Glutamatergic neuron (in vitro differentiated cells): ENCODE measurements around the gene IRF1. TPM values are rescaled to one million over a fixed set of nuclear protein-coding genes. Genes with fewer than 3 reads are reported as not detected.

Source experiments
- DNase-seq: peaks from one replicate; pipeline ENCODE4 v3.0.0; 2022
- H3K27ac Mint-ChIP-seq: one replicate; pipeline ENCODE4 v1.8.0; 2020; ENCODE audit warnings: mild to moderate bottlenecking, mixed read lengths, inconsistent platforms; ENCODE audit not compliant: unreplicated experiment
- H3K27me3 Mint-ChIP-seq: one replicate; pipeline ENCODE4 v1.8.0; 2020; ENCODE audit warnings: mild to moderate bottlenecking, moderate library complexity, mixed read lengths, inconsistent platforms; ENCODE audit not compliant: unreplicated experiment
- H3K36me3 Mint-ChIP-seq: one replicate; pipeline ENCODE4 v1.8.0; 2020; ENCODE audit warnings: mild to moderate bottlenecking, mixed read lengths, inconsistent platforms; ENCODE audit not compliant: unreplicated experiment
- H3K4me1 Mint-ChIP-seq: one replicate; pipeline ENCODE4 v1.8.0; 2020; ENCODE audit warnings: mild to moderate bottlenecking, low read depth, mixed read lengths, inconsistent platforms; ENCODE audit not compliant: unreplicated experiment
- H3K4me3 Mint-ChIP-seq: one replicate; pipeline ENCODE4 v1.8.0; 2020; ENCODE audit warnings: mild to moderate bottlenecking, mixed read lengths, inconsistent platforms; ENCODE audit not compliant: unreplicated experiment
- H3K9me3 Mint-ChIP-seq: one replicate; pipeline ENCODE4 v1.8.0; 2020; ENCODE audit warnings: mild to moderate bottlenecking, moderate library complexity, mixed read lengths, inconsistent platforms; ENCODE audit not compliant: unreplicated experiment
- CTCF ChIP-seq: fragments of 200-600 bp; sonication (generic); IDR thresholded peaks from one replicate; pipeline ENCODE4 v1.5.0; 2021; ENCODE audit not compliant: partially characterized antibody, unreplicated experiment
- total RNA-seq: library from RNA; stranded (reverse); fragmentation: NEBNext Ultra II Directional; extraction: Animal tissue kit (Norgen Biotek cat#: 25700); gene quantifications from one replicate; pipeline ENCODE4 v1.2.1, GENCODE V29; 2021; ENCODE audit not compliant: unreplicated experiment

Gene IRF1
- total RNA-seq, 1 donor from 2014 or later = 2.8 TPM

GRCh38 chr5:132505641-132506040 is 15.1 kb upstream of the IRF1 start:
- no peak for DNase-seq
- Mint-ChIP-seq H3K9me3 (peaks cover 2% of the 10 kb centered on the region), H3K27ac (no peak overlapping the region), H3K4me1 (no peaks in the 10 kb centered on the region), H3K36me3 (peaks cover 5% of the 10 kb centered on the region), H3K27me3 (peaks cover 2% of the 10 kb centered on the region), H3K4me3 (no peak overlapping the region)
- no peak for TF ChIP-seq CTCF

GRCh38 chr5:132504746-132505145 is 14.2 kb upstream of the IRF1 start:
- peaks cover 2% of the 10 kb centered on the region for H3K27me3 Mint-ChIP-seq
- peaks cover under 1% of the 10 kb centered on the region for H3K9me3 Mint-ChIP-seq
- no peaks in the 10 kb centered on the region for H3K4me1 Mint-ChIP-seq

GRCh38 chr5:132503244-132503643 is 12.7 kb upstream of the IRF1 start:
- Mint-ChIP-seq H3K9me3 (no peaks in the 10 kb centered on the region), H3K27ac (no peak overlapping the region), H3K36me3 (no peaks in the 10 kb centered on the region), H3K4me1 (no peaks in the 10 kb centered on the region), H3K27me3 (peaks cover 4% of the 10 kb centered on the region), H3K4me3 (no peak overlapping the region)
- DNase-seq = no peak
- no peak for TF ChIP-seq CTCF

More at GRCh38 chr5:132504746-132505145, 14.2 kb upstream of the IRF1 start:
- no peak for DNase-seq
- TF ChIP-seq CTCF = no peak
- H3K4me3 Mint-ChIP-seq = no peak overlapping the region
- H3K36me3 Mint-ChIP-seq = peaks cover 2% of the 10 kb centered on the region
- H3K27ac Mint-ChIP-seq = no peak overlapping the region

- Mint-ChIP-seq H3K4me1 (no peaks in the 10 kb centered on the region), H3K4me3 (no peak overlapping the region), H3K36me3 (no peaks in the 10 kb centered on the region), H3K27me3 (peaks cover 6% of the 10 kb centered on the region), H3K9me3 (peaks cover 2% of the 10 kb centered on the region), H3K27ac (no peak overlapping the region)
- no peak for DNase-seq
- no peak for TF ChIP-seq CTCF
Measured at GRCh38 chr5:132501961-132502931, 11.7 kb upstream of the IRF1 start.

- TF ChIP-seq CTCF = no peak
Measured at GRCh38 chr5:132501629-132501956, 11.0 kb upstream of the IRF1 start.

More at GRCh38 chr5:132501629-132501956, 11.0 kb upstream of the IRF1 start:
- Mint-ChIP-seq H3K27ac (no peak overlapping the region), H3K4me1 (no peaks in the 10 kb centered on the region), H3K4me3 (no peak overlapping the region), H3K9me3 (peaks cover 2% of the 10 kb centered on the region), H3K36me3 (no peaks in the 10 kb centered on the region), H3K27me3 (peaks cover 8% of the 10 kb centered on the region)
- no peak for DNase-seq
